Kasumi-1 (cell line): ENCODE measurements around the gene MT1E.
A peak's percentile ranks its signal among the peaks of the same experiment; 100 is the strongest.
"Not testable (repeated sequence)": the region's sequence is repeated elsewhere in the genome, so short reads cannot be mapped to it uniquely, and the experiment has no call there.

Experiments used
- DNase-seq, 2 experiments: peaks; one replicate each; lab custom pipeline; 2025; lab: John Stamatoyannopoulos, UW

The MT1E gene

DNA sequence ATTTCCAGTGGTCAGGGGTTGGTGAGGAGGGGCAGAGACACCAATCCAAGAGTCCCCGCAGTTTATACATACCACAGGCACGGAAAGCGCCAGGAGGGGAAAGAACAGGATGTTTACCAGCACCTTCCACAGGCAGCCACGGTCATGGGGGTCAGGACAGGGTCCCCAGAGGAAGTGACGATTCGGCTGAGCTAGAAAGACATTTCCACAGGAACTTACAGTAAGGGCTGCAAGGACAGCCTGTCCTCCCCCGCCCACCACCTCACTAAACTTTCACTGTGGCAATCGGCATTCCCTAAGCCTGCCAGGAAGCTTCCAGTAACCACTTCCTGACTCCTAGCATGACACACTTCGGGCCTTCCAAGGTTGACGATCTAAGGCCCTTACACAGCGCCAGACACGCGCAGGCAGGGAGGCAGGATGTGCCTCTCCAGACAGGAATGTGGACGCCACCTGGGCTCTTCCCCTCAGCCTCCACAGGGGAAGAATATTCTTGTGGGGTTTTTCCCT lies 18.4 kb upstream of the MT1E start:
- peak in 1 of 2 experiments; percentile 15 for DNase-seq

- DNase-seq: peak in 1 of 2 experiments; percentile 51
Measured at GRCh38 chr16:56607675-56608042, 17.9 kb upstream of the MT1E start.

- DNase-seq: peak; percentile 97 to 99
Measured at GRCh38 chr16:56608043-56608875, 17.3 kb upstream of the MT1E start, which contains the start of gene MT2A. MT2A (plus strand) TSS chr16:56608584; CDS start chr16:56608656, 72 bp downstream.

DNA sequence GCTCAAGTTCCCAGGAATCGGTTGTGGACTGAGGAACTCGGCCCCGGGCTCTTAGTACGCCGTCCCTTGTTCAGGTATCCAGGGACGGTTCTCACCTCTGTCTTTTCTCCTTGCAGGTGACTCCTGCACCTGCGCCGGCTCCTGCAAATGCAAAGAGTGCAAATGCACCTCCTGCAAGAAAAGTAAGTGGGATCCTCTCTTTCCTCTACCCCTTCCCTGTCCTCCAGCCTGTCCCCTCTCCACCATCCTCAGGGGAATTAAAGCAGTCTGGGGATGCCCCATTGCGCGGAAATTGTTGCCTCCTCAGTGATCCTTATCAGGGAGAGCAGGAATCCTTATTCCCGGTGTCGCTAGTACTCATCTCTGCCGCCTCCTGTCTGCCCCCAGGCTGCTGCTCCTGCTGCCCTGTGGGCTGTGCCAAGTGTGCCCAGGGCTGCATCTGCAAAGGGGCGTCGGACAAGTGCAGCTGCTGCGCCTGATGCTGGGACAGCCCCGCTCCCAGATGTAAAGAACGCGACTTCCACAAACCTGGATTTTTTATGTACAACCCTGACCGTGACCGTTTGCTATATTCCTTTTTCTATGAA lies 16.6 kb upstream of the MT1E start:
- DNase-seq: peak in 1 of 2 experiments; percentile 44

GRCh38 chr16:56609463-56609921 lies 16.1 kb upstream of the MT1E start:
- peak; percentile 81 to 85 for DNase-seq

DNA sequence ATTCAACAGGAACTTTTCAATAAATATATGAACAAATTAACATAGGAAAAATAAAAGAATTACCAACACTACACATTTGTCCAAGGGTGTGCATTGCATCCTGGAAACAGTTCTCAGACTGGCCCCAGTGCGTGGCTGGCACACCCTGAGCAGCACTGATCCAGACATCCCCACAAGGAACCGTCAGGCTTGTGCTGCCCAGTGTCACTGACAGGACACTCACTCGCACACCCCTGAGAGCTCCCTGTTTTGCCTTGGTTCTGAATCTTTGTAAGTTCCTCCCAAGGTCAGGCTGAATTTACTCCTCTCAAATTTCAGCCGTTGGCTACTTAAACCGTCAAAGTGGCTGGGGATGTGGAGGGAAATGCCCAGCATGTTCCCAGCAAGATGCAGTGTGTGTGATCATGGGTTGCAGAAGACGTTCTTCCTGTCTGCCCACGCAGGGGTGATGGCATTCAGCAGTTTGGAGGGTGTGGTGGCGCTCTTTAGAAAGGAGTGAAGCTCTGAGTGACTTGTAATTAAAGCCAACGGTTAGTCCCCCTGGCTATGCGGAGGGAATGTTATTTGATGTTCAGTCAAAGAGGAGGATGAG lies 15.5 kb upstream of the MT1E start:
- peak; percentile 66 to 73 for DNase-seq

- DNase-seq: peak in 1 of 2 experiments; percentile 51
Measured at GRCh38 chr16:56610609-56611111, 14.9 kb upstream of the MT1E start.

DNA sequence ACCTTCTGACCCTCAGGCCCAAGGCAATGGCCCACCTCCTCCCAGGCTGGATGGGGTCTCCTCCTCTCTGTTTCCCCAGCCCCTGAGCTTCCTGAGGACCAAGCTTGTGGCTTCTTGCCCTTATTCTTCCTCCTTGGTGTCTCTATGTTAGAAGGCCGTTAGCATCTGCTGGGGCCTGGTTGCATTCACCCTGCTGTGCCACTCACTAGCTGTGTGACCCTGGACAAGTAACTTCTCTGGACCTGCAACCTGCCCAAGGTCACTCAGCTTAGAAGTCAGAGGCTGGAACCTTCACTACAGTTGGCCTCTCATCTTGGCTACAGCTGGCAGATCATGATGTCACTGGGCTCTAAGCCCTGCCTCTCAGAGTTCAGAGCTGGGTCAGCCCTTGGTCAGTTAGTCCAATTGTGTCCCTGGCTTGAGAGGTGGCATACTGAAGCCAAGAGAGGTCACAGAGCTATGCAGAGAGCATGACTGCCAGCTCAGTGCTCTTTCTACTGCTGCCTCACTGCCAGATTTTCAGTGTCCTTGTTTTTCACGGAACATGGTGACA lies 14.2 kb upstream of the MT1E start:
- no peak for DNase-seq

DNA sequence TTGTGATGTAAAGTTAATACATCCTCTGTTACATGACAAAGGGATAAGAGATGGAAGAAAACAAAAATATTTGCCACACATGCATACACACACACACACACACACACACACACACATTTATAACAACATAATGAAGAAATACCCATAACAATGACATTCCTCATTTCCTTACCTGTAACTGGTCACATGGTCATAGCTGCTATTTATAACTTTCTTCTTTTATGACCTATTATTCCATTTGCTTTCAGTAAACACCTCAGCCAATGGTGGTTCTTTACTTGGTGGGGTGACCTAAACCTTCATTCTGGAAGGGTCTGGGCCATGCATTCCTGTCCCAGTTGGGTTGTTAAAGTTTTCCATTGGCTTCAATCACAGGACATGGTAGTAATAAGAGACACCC lies 11.9 kb upstream of the MT1E start:
- no peak for DNase-seq

GRCh38 chr16:56614549-56614991 lies 11.0 kb upstream of the MT1E start:
- DNase-seq: no peak

GRCh38 chr16:56615353-56615752 lies 10.2 kb upstream of the MT1E start:
- DNase-seq: no peak

GRCh38 chr16:56616608-56617211 lies 8.9 kb upstream of the MT1E start:
- no peak for DNase-seq

- DNase-seq: peak; percentile 12 to 31
Measured at GRCh38 chr16:56617212-56618085, 8.1 kb upstream of the MT1E start.

- no peak for DNase-seq
Measured at GRCh38 chr16:56618138-56618537, 7.4 kb upstream of the MT1E start.

DNA sequence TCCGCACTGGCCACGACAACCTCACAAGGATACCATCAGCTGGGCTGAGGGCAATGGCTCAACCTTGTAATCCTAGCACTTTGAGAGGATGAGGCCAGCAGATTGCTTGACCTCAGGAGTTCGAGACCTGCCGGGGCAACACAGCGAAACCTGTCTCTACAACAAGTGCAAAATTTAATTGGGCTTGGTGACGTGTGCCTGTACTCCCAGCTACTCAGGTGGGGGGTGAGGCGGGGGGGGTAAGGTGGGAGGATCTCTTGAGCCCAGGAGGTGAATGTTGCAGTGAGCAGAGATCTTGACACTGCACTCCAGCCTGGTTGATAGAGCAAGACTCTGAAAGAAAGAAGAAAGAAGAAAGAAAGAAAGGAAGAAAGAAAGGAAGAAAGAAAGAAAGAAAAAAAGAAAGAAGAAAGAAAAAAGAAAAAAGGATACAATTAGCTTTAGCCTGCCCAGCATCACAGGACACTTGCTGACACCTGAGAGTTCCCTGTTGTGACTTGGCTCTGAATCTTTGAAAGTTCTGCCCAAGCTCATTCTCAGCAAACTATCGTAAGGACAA lies 5.2 kb upstream of the MT1E start:
- no peak for DNase-seq

DNA sequence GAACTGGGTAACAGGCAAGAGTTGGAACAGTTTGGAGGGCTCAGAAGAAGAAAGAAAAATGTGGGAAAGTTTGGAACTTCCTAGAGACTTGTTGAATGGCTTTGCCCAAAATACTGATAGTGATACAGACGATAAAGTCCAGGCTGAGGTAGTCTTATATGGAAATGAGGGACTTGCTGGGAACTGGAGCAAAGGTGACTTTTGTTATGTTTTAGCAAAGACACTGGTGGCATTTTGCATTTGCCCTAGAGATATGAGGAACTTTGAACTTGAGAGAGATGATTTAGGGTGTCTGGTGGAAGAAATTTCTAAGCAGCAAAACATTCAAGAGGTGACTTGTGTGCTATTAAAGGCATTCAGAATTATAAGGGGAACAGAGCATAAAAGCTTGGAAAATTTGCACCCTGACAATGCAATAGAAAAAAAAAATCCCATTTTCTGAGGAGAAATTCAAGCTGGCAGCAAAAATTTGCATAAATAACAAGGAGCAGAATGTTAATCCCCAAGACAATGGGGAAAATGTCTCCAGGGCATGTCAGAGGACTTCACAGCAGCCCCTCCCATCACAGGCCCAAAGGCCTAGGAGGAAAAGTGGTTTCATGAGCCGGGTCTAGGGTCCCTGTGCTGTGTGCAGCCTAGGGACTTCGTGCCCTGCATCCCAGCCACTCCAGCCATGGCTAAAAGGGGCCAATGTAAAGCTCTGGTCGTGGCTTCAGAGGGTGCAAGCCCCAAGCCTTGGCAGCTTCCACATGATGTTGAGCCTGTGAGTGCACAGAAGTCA lies 3.7 kb upstream of the MT1E start:
- not testable (repeated sequence) for DNase-seq

DNA sequence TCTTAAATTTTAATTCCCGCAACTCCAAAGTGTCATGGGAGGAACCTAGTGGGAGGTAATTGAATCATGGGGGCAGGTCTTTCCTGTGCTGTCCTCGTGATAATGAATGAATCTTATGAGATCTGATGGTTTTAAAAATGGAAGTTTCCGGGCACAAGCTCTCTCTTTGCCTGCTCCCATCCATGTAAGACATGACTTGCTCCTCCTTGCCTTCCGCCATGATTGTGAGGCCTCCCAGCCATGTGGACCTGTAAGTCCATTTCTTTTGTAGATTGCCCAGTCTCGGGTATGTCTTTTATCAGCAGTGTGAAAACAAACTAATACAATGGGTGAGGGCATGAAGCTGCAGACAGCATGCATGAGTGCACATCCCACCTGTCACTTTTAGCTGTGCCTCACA lies 2.4 kb upstream of the MT1E start:
- DNase-seq: not testable (repeated sequence)

DNA sequence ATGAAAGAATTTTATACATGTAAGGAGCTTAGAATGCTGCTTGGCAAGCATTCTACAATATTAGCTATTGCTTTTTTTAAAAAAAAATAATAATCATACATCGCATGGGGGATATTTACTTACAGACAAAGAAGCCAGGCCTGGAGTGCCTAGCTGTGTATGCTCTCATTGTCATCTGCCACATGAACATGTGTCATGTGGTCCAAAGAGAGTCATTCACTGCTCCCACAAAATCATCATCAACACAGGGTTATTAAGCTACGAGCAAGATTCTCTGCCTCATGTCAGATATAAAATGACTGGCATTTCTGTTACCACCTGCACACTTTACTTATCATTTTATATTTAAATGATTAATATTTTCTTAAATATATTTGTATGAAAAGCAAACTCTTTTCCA lies 1.9 kb upstream of the MT1E start:
- DNase-seq: no peak

- no peak for DNase-seq
Measured at GRCh38 chr16:56625943-56626654, 518 bp downstream of the MT1E start.
